GM18907 (cell line): ENCODE measurements around the gene LRCH3.
"Not testable (repeated sequence)": the region's sequence is repeated elsewhere in the genome, so short reads cannot be mapped to it uniquely, and the experiment has no call there.

Experiments
- ATAC-seq: cut with Tn5 transposase; IDR thresholded peaks from one replicate; pipeline ENCODE4 v1.9.1; 2021; ENCODE audit warnings: mild to moderate bottlenecking, moderate library complexity; ENCODE audit not compliant: unreplicated experiment

The LRCH3 gene

GRCh38 chr3:197913641-197914380 is 122.8 kb downstream of the LRCH3 start:
- ATAC-seq, result no peak

GRCh38 chr3:197921429-197922275 is 130.6 kb downstream of the LRCH3 start:
- not testable (repeated sequence) for ATAC-seq

GRCh38 chr3:197926418-197926817 is 135.4 kb downstream of the LRCH3 start:
- no peak for ATAC-seq

GRCh38 chr3:197927578-197927977 is 136.5 kb downstream of the LRCH3 start:
- ATAC-seq, result not testable (repeated sequence)

- ATAC-seq, result no peak
Measured at GRCh38 chr3:197936819-197937384, 145.8 kb downstream of the LRCH3 start.
